Muscle of back (tissue), 11 donors: ENCODE measurements around the gene WDR90. TPM values are rescaled to one million over a fixed set of nuclear protein-coding genes. Genes with fewer than 3 reads are reported as not detected.

Experiments
- DNase-seq, 3 donors: peaks; one replicate each; pipeline versions ENCODE4 v3.0.0 to v3.0.0-alpha.2; 2013
- polyA plus RNA-seq, 10 donors: library from polyadenylated mRNA; unstranded; fragments of 120-200 nt; gene quantifications; one replicate each; pipeline ENCODE4 v1.2.1, GENCODE V29; 2013; ENCODE audit not compliant: insufficient read length in 10 of 10

Gene WDR90
- polyA plus RNA-seq, 10 donors = 10.7 to 26.2 (median 17.5) TPM

GRCh38 chr16:637081-638018, 11.8 kb upstream of the WDR90 start:
- peak; percentile 56 to 89 (median 89) for DNase-seq

- DNase-seq = no peak
Measured at GRCh38 chr16:638034-638543, 11.1 kb upstream of the WDR90 start.

DNA sequence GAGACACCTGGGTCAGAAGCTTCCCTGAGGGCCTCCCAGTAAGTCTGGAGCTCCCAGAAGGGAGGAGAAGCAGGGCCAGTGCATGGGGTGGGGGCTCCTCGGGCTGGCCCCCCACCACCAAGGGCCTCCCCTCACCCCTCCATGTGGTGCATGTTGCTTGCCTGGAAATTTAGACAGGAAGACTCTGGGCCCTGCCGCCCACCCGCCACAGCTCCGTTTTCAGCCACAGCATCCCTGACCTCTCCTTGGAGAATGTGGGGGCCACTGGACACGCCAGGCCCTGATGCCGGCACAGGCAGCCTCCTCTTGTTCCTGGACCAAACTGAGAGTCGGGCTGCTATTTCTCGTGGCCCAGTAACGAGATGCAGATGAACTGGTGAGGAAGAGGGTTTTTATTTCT, 10.3 kb upstream of the WDR90 start:
- no peak for DNase-seq

DNA sequence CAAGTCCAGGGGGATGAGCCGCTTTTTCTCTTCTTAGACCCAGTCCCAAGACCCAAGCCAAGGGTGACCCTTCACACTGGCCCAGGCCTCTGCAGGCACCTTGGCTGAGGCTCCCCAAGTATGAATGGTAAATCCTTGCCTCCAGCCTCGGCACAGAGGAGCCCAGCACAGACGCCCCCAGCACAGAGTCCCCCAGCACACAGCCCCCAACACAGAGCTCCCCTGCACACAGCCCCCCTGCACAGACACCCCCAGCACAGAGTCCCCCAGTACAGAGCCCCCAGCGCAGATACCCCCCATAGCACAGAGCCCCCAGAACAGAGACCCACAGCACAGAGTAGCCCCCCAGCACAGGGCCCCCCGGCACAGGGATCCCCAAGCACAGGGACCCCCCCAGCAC, 8.6 kb upstream of the WDR90 start:
- no peak for DNase-seq

- peak; percentile 62 to 83 (median 62) for DNase-seq
Measured at GRCh38 chr16:641326-642188, 7.6 kb upstream of the WDR90 start, which contains the start of gene MCRIP2. TSS of gene MCRIP2 (plus strand) at chr16:641828. CDS start at chr16:641992, 164 bp downstream.

DNA sequence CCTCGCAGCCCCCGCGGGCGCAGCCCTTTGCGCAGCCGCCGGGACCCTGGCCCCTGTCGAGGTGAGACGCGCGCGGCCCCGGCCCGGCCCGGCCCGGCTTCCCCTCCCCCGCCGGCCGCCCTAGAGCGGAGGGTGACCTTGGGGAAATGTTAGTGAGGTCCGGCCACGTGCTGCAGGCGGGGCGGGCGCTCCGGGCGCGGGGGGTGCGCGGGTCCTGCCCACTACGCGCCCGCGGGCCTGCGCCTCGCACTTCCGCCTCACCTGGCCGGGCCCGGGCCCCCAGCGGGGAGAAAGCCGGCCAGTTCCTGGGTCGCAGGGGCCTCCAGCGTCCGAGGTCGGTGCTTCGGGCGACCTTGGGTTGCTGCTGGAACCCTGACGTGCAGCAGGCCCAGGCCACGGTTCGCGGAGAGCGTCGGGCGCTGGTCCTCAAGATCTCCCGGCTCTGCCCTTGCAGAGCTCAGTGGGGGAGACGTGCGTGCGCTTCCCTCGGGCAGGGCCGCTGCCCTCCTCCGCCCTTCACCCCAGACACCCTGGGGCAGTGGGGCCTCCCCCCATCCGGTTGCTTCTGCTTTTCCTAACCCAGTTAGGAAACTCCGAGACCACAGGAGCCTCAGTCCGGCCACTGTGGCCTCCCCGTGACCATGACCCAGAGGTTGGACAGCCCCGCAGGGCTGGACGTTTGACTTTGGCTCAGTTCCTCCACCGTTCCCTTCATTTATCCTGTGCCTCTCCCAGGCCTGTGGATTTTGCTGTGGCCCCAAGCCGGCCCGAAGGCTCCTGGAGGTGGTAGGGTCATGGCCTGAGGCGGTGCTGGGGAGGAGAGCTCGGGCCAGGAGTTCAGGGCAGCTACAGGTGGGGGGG, 6.7 kb upstream of the WDR90 start:
- peak in 1 of 3 donors; percentile 56 for DNase-seq

DNA sequence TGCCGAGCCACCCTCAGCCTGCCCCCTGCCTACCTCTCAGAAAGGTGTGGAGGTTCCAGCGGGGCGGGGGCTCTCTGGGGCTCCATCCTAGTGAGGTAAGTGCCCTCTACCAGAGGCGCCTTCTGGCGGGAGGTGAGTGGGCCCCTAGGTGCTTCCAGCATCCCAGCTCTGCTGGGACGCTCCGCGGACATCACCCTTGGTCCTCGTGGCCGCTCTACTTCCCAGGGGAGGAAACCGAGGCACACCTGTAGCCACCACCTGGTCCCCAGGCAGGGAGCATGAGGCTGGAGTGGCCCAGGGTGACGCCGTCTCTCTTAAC, 6.2 kb upstream of the WDR90 start:
- no peak for DNase-seq

GRCh38 chr16:644556-644955, 4.6 kb upstream of the WDR90 start:
- DNase-seq = no peak

- no peak for DNase-seq
Measured at GRCh38 chr16:645852-646678, 3.1 kb upstream of the WDR90 start.

DNA sequence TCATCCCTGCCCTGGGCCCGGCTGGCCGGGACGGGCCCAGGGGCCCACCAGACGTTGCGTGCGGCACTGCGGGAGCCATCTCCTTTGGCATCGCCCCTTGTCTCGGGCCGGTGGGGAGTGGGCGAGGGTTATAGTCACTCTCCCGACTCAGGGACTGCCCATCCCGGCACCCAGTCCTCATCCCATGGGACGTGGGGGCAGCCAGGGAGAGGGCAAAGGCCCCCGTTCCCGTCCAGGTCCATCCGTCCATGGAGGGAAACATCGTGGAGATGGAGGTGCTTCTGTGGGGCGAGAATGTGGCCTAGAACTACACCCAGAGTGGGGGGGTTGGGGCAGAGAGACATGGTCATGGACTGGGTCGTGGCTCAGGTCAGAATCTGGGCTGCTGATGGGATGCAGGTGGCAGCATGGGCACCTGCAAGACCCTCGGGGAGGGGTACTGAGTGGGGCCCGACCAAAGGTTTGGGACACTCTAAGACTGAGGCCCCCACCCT, 2.4 kb upstream of the WDR90 start:
- no peak for DNase-seq

DNA sequence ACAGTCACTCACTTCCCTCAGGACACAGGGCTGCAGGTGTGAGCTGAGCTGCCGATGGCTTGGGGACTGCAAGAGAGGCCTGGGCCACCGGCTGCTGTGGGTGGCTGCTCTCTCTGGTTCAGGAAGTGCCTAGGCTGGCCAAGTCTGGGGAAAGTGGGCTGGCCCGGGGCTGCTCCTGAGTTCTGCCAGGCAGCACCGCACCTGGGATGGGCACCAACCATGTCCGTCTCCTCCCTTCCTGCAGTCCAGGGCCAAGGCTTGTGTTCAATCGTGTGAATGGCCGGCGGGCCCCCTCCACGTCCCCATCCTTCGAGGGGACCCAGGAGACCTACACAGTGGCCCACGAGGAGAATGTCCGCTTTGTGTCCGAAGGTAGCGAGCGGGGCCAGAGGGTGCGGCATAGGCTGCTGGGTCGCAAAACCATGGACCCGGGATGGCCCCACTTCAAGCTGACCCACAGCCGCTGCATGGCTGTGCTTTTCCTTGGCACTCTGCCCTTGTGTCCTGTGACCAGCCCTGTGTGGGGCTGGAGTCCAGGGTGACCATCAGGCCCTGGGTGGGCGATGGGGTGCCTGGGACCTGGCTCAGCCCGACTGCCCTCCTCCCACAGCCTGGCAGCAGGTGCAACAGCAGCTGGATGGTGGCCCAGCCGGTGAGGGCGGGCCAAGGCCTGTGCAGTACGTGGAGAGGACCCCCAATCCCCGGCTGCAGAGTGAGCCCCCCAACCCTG, 1.8 kb upstream of the WDR90 start:
- no peak for DNase-seq

GRCh38 chr16:648071-648780, 939 bp upstream of the WDR90 start:
- DNase-seq = no peak

DNA sequence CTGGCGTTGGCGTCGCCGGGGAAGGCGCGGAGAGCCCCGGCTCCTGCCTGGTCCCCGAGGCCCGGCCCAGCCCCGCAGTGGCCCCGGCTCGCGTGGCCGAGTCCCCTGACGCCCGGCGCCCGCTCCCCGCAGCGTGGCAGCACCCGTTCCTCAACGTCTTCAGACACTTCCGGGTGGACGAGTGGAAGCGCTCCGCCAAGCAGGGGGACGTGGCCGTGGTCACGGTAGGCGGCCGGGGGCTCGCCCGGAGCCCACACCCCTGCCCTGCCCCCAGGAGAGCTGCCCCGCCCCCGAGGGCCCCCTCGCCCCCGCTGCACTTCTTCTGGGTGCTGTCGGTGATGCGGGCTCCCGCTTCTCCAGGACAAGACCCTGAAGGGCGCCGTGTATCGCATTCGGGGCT, 466 bp downstream of the WDR90 start:
- DNase-seq = no peak

- DNase-seq = no peak
Measured at GRCh38 chr16:651844-652243, 2.7 kb downstream of the WDR90 start.

DNA sequence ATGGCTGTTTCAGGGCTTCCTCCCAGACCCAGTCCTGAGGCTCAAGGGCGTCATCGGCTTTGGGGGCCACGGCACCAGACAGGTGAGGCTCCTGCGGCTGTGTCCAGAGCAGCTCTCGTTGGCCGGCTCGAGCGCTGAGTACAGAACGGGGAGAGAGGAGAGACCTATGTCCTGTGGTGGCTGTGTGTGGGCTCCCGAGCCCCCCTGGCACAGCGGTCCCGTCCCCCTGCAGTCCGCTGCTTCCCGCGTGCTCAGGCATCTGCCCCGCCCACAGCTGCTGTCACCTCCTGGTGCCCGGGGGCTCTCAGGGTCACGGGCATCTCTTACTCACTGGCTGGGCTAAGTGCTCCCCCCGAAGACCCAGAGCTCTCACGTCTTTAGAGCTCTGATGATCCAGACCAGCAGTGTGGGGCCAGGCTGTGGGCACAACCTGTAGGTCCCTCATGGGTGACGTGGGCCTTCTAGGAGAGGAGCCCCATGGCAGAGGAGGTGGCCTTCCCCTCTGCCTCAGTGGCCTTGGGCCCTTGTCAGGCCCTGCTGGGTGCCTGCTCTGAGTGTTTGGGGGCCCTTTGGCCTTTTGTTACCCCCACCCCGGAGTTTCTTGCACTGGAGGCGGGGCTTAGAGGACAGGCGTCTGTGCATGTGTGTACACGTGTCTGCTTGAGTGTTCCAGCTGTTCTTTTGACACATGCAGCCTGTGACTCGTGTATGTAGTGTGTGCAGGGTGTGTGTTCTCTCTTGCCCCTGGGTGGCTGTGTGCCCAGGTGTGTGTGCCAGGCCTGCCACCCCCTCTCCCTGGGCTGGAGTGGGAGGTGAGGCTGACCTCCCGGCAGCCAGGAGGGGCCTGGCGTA, 3.5 kb downstream of the WDR90 start:
- DNase-seq = no peak

DNA sequence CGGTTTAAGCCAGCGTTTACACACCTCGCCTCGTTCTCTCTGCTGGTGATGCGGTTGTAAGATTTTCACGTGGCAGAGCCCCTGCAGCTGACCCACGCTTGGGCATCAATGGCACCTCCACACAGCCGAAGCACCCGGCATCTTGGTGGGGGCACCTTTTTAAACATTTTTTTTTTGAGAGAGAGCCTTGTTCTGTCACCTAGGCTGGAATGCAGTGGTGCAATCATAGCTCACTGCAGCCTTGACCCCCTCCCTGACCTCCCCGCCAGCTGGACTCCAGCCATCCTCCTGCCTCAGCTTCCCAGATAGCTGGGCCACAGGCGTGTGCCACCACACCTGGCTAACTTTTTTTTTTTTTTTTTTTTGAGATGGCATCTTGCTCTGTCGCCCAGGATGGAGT, 4.9 kb downstream of the WDR90 start:
- DNase-seq = no peak

GRCh38 chr16:657487-657886, 8.3 kb downstream of the WDR90 start:
- no peak for DNase-seq
